ENCODE data around the gene TASP1. TPM values are rescaled to one million over a fixed set of nuclear protein-coding genes. Genes with fewer than 3 reads are reported as not detected.
A peak's percentile ranks its signal among the peaks of the same experiment; 100 is the strongest.

The TASP1 gene, protein sequence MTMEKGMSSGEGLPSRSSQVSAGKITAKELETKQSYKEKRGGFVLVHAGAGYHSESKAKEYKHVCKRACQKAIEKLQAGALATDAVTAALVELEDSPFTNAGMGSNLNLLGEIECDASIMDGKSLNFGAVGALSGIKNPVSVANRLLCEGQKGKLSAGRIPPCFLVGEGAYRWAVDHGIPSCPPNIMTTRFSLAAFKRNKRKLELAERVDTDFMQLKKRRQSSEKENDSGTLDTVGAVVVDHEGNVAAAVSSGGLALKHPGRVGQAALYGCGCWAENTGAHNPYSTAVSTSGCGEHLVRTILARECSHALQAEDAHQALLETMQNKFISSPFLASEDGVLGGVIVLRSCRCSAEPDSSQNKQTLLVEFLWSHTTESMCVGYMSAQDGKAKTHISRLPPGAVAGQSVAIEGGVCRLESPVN
- 23.3 TPM for total RNA-seq
- 19.9 TPM for polyA plus RNA-seq
- long read RNA-seq, donor 1, result 0 reads
- long read RNA-seq, donor 2, partial matches to known transcripts, result 0 of 1 reads
- long read RNA-seq, donor 2, other reads (novel, unspliced or antisense), result 0 of 1 reads
- long read RNA-seq, donor 3, partial matches to known transcripts, result 0 of 5 reads
- long read RNA-seq, donor 3, other reads (novel, unspliced or antisense), result 0 of 5 reads
- long read RNA-seq, donor 4, result 0 reads
- long read RNA-seq, donor 5, partial matches to known transcripts, result 0 of 3 reads
- long read RNA-seq, donor 5, other reads (novel, unspliced or antisense), result 0 of 3 reads
- long read RNA-seq, donor 6, partial matches to known transcripts, result 0 of 1 reads
- long read RNA-seq, donor 6, other reads (novel, unspliced or antisense), result 0 of 1 reads
- long read RNA-seq, donor 7, partial matches to known transcripts, result 0 of 1 reads
- long read RNA-seq, donor 7, other reads (novel, unspliced or antisense), result 0 of 1 reads
- long read RNA-seq, donor 8, result 0 reads
- long read RNA-seq, donor 9, partial matches to known transcripts, result 0 of 2 reads
- long read RNA-seq, donor 9, other reads (novel, unspliced or antisense), result 0 of 2 reads
- long read RNA-seq, donor 10, partial matches to known transcripts, result 0 of 3 reads
- long read RNA-seq, donor 10, other reads (novel, unspliced or antisense), result 0 of 3 reads

- H3K4me3 ChIP-seq (ENCODE audit: low read length in 2 of 2), result peak within 1 kb of the TSS; percentile 66 to 97
- H3K27me3 ChIP-seq (ENCODE audit: control insufficient read depth in 2 of 2, insufficient read depth in 1 of 2, low read length in 1 of 2), result no peaks in the 10 kb centered on the region
- peaks cover 3 to 10% of the 10 kb centered on the region in 2 donors for H3K4me1 ChIP-seq (ENCODE audit: control insufficient read depth in 2 of 2, insufficient read depth in 2 of 2, low read length in 2 of 2)
- WGBS, result under 1% methylated on average over 50 of the region's 50 CpGs
- DNase-seq (ENCODE audit: low read depth in 6 of 9, low spot score in 9 of 9), result peak; percentile 84 to 97 (median 95)
- peak within 1 kb of the TSS; percentile 61 to 81 for H3K27ac ChIP-seq (ENCODE audit: low read depth in 1 of 2, low read length in 1 of 2)
- no peaks in the 10 kb centered on the region for H3K36me3 ChIP-seq (ENCODE audit: control insufficient read depth in 2 of 2, insufficient read depth in 2 of 2, low read length in 1 of 2)
- H3K9me3 ChIP-seq (ENCODE audit: control insufficient read depth in 2 of 2, insufficient read depth in 1 of 2, low read length in 1 of 2), result no peaks in the 10 kb centered on the region
These were observed at the start of gene TASP1 for GRCh38 chr20:13638496-13639149. Gene TASP1 (minus strand): TSS chr20:13638932. CDS start chr20:13630078, 8,854 bp downstream.

DNA sequence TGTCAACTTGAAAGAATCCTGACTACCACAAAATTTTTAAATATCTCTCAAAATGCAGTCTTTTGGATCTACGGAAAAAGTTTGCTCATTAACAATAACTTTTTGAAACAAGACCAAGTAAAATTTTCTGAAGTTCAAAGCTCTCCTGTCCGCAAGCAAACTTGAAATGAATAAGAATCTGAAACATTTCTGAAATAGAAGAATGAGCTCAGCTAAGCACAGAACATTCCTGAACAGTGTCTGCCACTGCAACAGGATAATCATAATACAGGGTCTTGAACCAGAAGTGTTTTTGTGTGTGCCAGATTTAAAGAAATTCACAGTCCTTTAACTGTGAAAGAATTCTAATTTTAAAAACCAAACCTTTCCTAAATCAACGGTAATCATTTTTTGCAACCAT lies 49.1 kb upstream of the TASP1 start:
- H3K27me3 ChIP-seq (ENCODE audit: control insufficient read depth in 2 of 2, insufficient read depth in 1 of 2, low read length in 1 of 2), result no peaks in the 10 kb centered on the region
- no peaks in the 10 kb centered on the region for H3K36me3 ChIP-seq (ENCODE audit: control insufficient read depth in 2 of 2, insufficient read depth in 2 of 2, low read length in 1 of 2)
- peaks cover 25 to 38% of the 10 kb centered on the region in 2 donors for H3K4me1 ChIP-seq (ENCODE audit: control insufficient read depth in 2 of 2, insufficient read depth in 2 of 2, low read length in 2 of 2)
- DNase-seq (ENCODE audit: low read depth in 6 of 9, low spot score in 9 of 9), result no peak
- 75% methylated on average over 3 of the region's 3 CpGs for WGBS
- H3K27ac ChIP-seq (ENCODE audit: low read depth in 1 of 2, low read length in 1 of 2), result no peak overlapping the region
- no peaks in the 10 kb centered on the region for H3K9me3 ChIP-seq (ENCODE audit: control insufficient read depth in 2 of 2, insufficient read depth in 1 of 2, low read length in 1 of 2)
- no peak overlapping the region for H3K4me3 ChIP-seq (ENCODE audit: low read length in 2 of 2)

- Histone ChIP-seq H3K36me3 (ENCODE audit: control insufficient read depth in 2 of 2, insufficient read depth in 2 of 2, low read length in 1 of 2) (no peaks in the 10 kb centered on the region), H3K4me1 (ENCODE audit: control insufficient read depth in 2 of 2, insufficient read depth in 2 of 2, low read length in 2 of 2) (peaks cover 30 to 54% of the 10 kb centered on the region in 2 donors), H3K9me3 (ENCODE audit: control insufficient read depth in 2 of 2, insufficient read depth in 1 of 2, low read length in 1 of 2) (no peaks in the 10 kb centered on the region), H3K27me3 (ENCODE audit: control insufficient read depth in 2 of 2, insufficient read depth in 1 of 2, low read length in 1 of 2) (no peaks in the 10 kb centered on the region), H3K4me3 (ENCODE audit: low read length in 2 of 2) (no peak overlapping the region), H3K27ac (ENCODE audit: low read depth in 1 of 2, low read length in 1 of 2) (peak overlapping the region in 1 of 2 donors; percentile 89)
- WGBS, result 80% methylated on average over 2 of the region's 2 CpGs
- no peak for DNase-seq (ENCODE audit: low read depth in 6 of 9, low spot score in 9 of 9)
These were observed 46.9 kb upstream of the TASP1 start for GRCh38 chr20:13685623-13686022.

GRCh38 chr20:13684566-13685222 lies 46.0 kb upstream of the TASP1 start:
- Histone ChIP-seq H3K4me1 (ENCODE audit: control insufficient read depth in 2 of 2, insufficient read depth in 2 of 2, low read length in 2 of 2) (peaks cover 30 to 61% of the 10 kb centered on the region in 2 donors), H3K27ac (ENCODE audit: low read depth in 1 of 2, low read length in 1 of 2) (peak overlapping the region; percentile 64 to 89), H3K36me3 (ENCODE audit: control insufficient read depth in 2 of 2, insufficient read depth in 2 of 2, low read length in 1 of 2) (no peaks in the 10 kb centered on the region), H3K9me3 (ENCODE audit: control insufficient read depth in 2 of 2, insufficient read depth in 1 of 2, low read length in 1 of 2) (no peaks in the 10 kb centered on the region), H3K4me3 (ENCODE audit: low read length in 2 of 2) (peak overlapping the region in 1 of 2 donors; percentile 3), H3K27me3 (ENCODE audit: control insufficient read depth in 2 of 2, insufficient read depth in 1 of 2, low read length in 1 of 2) (no peaks in the 10 kb centered on the region)
- peak; percentile 52 to 86 (median 64) for DNase-seq (ENCODE audit: low read depth in 6 of 9, low spot score in 9 of 9)
- WGBS, result 3% methylated on average over 5 of the region's 5 CpGs

GRCh38 chr20:13683833-13684232 lies 45.1 kb upstream of the TASP1 start:
- 4% methylated on average over 1 of the region's 1 CpG for WGBS
- no peaks in the 10 kb centered on the region for H3K27me3 ChIP-seq (ENCODE audit: control insufficient read depth in 2 of 2, insufficient read depth in 1 of 2, low read length in 1 of 2)
- no peak overlapping the region for H3K4me3 ChIP-seq (ENCODE audit: low read length in 2 of 2)
- no peaks in the 10 kb centered on the region for H3K36me3 ChIP-seq (ENCODE audit: control insufficient read depth in 2 of 2, insufficient read depth in 2 of 2, low read length in 1 of 2)
- H3K9me3 ChIP-seq (ENCODE audit: control insufficient read depth in 2 of 2, insufficient read depth in 1 of 2, low read length in 1 of 2), result no peaks in the 10 kb centered on the region
- H3K4me1 ChIP-seq (ENCODE audit: control insufficient read depth in 2 of 2, insufficient read depth in 2 of 2, low read length in 2 of 2), result peaks cover 35 to 63% of the 10 kb centered on the region in 2 donors
- peak in 4 of 9 donors; percentile 31 to 65 (median 38) for DNase-seq (ENCODE audit: low read depth in 6 of 9, low spot score in 9 of 9)
- H3K27ac ChIP-seq (ENCODE audit: low read depth in 1 of 2, low read length in 1 of 2), result peak overlapping the region; percentile 6 to 89

DNA sequence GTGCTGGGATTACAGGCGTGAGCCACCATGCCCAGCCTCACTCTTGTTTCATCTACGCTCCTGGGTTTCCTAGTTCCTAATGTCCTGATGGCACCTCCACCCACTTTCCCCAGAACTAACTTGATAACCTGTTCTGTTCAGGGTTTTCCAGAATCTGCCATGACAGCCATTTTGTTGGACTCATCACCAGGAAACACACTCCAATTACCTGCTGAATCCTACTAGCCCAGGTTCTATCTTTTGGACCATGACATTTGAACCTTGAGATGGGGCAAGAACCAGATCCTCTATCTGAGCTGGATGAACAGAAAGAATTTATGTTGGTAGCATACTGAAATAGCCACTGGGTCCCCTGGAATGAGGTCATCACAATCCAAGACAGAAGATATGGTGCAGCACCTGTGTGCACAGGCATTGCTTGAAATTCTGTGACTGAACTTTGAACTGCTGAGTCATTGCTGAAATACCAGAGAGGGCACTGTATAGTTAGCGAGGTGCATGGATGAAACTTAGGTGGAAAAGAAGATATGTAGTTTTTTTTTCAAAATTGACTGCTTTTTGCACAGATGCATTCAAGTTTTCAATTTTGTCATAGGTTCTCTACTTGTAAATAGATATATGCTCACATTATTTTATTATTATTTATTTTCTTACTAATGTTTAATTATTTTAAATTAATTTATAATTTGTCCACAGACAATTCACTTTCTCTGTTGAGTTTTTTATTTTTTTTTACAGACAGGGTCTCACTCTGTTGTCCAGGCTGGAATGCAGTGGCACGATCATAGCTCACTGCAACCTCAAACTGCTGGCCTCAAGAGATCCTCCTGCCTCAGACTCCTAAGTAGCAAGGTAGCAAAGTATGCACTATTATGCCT lies 42.8 kb upstream of the TASP1 start:
- WGBS, result 83% methylated on average over 4 of the region's 4 CpGs

GRCh38 chr20:13678944-13679343 lies 40.2 kb upstream of the TASP1 start:
- Histone ChIP-seq H3K27me3 (ENCODE audit: control insufficient read depth in 2 of 2, insufficient read depth in 1 of 2, low read length in 1 of 2) (no peaks in the 10 kb centered on the region), H3K27ac (ENCODE audit: low read depth in 1 of 2, low read length in 1 of 2) (peak overlapping the region in 1 of 2 donors; percentile 58), H3K4me1 (ENCODE audit: control insufficient read depth in 2 of 2, insufficient read depth in 2 of 2, low read length in 2 of 2) (peaks cover 22 to 43% of the 10 kb centered on the region in 2 donors), H3K36me3 (ENCODE audit: control insufficient read depth in 2 of 2, insufficient read depth in 2 of 2, low read length in 1 of 2) (no peaks in the 10 kb centered on the region), H3K9me3 (ENCODE audit: control insufficient read depth in 2 of 2, insufficient read depth in 1 of 2, low read length in 1 of 2) (no peaks in the 10 kb centered on the region), H3K4me3 (ENCODE audit: low read length in 2 of 2) (no peak overlapping the region)
- 53% methylated on average over 1 of the region's 1 CpG for WGBS
- DNase-seq (ENCODE audit: low read depth in 6 of 9, low spot score in 9 of 9), result no peak

More for the DNA sequence above, 42.8 kb upstream of the TASP1 start:
- Histone ChIP-seq H3K9me3 (ENCODE audit: control insufficient read depth in 2 of 2, insufficient read depth in 1 of 2, low read length in 1 of 2) (no peaks in the 10 kb centered on the region), H3K36me3 (ENCODE audit: control insufficient read depth in 2 of 2, insufficient read depth in 2 of 2, low read length in 1 of 2) (no peaks in the 10 kb centered on the region), H3K27ac (ENCODE audit: low read depth in 1 of 2, low read length in 1 of 2) (no peak overlapping the region), H3K4me3 (ENCODE audit: low read length in 2 of 2) (no peak overlapping the region), H3K4me1 (ENCODE audit: control insufficient read depth in 2 of 2, insufficient read depth in 2 of 2, low read length in 2 of 2) (peaks cover 31 to 61% of the 10 kb centered on the region in 2 donors), H3K27me3 (ENCODE audit: control insufficient read depth in 2 of 2, insufficient read depth in 1 of 2, low read length in 1 of 2) (no peaks in the 10 kb centered on the region)
- DNase-seq (ENCODE audit: low read depth in 6 of 9, low spot score in 9 of 9), result peak in 3 of 9 donors; percentile 34 to 64 (median 44)

All from thymus (tissue), 14 donors.